ENCODE measurements around the gene MYH1.

DNA sequence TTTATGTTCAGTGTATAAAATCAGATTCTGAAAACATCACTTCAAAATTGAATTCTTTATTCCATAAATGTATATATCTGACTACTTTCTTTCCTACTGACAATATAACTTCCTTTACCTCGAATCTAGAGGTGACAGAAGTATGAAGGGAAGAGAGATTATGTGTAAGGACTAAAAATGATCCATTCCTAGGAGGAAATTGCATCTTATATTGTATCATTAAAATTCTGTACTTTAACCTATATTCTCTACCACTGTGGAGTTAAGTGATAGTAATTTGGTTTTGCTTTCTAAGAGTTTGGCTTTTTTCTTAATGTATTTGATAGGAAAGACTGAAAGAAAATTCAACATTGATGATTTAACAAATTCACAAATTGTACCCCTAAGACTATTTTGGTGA lies 60.4 kb downstream of the MYH1 start:
- TF ChIP-seq CTCF (IDR thresholded peaks at IDR 0.05; ENCODE audit: low read depth, low read length, missing input control): no peak
- TF ChIP-seq MAX (IDR thresholded peaks at IDR 0.05): no peak
- TF ChIP-seq EGR1 (IDR thresholded peaks at IDR 0.05; ENCODE audit: low read depth in 2 of 2): no peak
- no peak for TF ChIP-seq GABPA (IDR thresholded peaks at IDR 0.05 in 1 of 2, conservative IDR thresholded peaks at IDR 0.05 in 1 of 2)
- no peak for TF ChIP-seq ATF3 (IDR thresholded peaks at IDR 0.05)

All from liver (tissue), 3 donors.